NCI-H526 treated with DMSO at 0.1 percent for 48 hours (cell line): ENCODE data around the gene PPP2R2B.
"Not testable (repeated sequence)": the region's sequence is repeated elsewhere in the genome, so short reads cannot be mapped to it uniquely, and the experiment has no call there.

Experiments
- DNase-seq: peaks from one replicate; lab custom pipeline; 2025; lab: John Stamatoyannopoulos, UW

The PPP2R2B gene

DNA sequence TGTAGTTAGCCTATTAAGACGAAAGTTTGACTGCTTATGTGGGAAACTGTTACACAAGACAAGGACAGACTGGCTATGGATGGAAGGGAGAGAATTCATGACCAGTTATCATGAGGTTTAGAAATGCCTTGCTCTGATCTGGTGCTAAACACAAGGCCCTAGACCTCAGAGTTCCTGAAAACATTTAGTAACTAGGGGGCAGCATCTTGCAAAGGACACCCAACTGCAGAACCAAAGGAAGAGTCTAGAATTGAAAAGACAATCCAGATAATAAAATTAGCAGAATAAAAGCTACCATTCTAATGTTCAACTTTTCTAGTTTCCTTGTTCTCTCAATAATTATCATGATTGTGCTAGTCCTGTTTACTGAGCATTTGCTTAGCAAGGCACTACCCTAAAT, 232.1 kb downstream of the PPP2R2B start:
- no peak for DNase-seq

DNA sequence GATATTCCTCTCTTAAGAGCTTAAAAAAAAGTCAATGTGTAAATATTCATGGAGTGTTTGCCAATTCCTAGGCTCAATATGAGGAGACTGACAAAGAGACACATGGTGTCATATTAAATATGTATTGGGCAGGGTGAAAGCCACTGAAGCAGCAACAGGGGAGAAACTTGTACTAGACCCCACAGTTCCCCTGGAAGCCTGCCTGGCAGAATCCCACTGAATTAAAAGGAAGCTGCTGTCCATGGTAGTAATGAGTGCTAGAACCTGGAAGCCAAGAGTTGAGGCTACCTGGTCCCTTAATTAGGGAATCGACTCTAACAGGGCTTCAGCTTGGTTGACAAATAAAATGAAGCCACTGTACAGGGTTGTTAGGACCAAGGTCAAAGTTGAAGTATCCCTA, 233.2 kb downstream of the PPP2R2B start:
- no peak for DNase-seq

DNA sequence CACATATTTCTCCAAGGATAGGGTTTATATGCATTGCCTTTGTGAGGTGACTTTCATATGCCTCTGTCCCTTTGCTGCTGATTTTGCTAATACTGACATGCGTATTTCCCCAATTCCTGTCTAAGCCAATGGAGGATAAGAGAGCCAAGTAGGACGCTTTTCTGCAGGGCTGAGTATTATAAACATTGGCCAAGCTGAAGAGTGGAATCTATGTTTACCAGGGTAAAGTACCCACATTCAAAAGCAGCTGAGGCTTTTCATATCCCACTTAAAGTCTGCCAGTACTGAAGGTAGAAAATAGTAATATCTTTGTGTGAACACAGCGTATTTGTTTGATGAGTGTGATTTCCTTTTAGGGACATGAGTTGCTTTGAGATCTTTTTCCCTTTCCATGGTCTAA, 233.7 kb downstream of the PPP2R2B start:
- DNase-seq, result no peak

DNA sequence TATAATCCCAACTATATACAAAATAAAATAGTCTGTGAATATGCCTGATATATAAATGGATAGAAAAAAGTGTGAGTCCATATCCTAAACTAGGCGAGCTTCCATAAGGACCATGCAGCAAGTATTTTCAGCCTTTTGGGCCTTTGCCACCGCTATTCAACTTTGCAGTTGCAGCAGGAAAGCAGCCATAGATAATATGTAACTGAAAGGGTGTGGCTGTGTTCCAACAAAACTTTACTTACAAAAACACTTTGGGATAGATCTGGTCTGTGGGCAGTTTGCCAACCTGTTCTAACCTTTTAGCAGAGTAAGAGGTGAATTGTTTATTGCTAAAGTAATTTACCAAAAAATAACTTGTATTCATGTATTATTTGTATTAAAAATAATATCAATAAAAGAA, 234.8 kb downstream of the PPP2R2B start:
- DNase-seq, result no peak

DNA sequence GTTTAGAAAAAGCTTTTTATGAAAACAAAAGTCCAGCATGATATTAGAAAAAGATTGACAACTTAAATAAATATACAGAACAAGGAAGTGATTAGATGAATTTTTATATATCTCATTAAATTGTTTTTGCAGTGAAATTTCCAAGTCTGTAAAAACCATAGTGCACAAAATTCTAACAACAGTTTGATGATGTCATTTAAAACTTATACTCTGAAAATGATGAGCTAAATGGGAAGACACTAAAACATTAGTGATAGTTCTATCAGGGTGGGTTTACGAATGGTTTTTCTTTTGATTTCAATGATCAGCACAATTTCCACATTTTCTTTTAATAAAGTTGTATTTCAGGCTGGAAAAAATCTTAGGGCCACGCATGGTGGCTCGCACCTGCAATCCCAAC, 236.1 kb downstream of the PPP2R2B start:
- no peak for DNase-seq

DNA sequence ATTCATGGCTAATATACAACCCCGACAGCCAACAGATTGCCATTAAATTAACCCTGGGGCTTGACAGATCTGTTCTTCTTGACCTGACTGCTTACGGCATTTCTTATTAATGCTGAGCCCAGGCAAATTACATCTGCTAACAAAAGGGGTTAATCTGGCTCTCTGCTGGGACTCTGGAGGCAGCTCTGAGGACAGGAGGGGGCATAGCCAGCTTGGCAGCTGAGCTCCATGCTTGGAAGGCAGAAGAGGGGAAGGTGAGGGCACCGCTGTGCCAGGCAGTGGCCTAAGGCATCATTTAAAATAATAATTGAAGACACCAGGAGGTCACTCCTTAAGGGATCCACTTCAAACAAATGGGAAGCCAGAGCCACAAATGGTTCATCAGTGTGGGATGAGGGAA, 236.6 kb downstream of the PPP2R2B start:
- no peak for DNase-seq

DNA sequence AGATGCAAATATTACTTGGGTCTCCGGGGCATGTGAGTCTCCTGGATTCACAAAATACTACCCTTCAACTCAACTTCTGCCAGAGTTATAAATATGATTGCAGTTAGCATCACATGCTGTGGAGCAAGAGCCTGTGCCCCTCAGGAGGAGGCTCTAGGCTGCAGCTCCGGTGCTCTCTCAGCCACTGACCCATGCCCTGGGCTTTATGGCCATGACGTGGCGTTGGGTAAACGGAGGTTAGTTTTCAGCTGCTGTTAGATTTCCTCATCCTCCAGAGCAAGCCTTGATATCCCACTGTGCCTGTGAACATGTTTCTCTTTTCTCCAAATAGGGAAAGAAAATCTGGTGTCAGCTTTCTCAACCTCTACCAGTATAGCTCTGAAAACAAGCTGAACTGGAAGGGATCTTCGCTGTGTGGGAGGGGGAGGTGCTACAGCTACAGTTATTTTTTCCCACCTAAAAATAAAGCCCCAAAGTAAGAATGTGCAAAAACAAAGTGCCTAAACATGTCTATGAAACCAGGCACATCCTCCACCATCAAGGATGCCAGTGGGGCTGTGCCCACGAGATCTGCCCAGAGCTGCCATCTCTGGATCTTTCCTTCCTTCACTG, 238.2 kb downstream of the PPP2R2B start:
- DNase-seq, result no peak

DNA sequence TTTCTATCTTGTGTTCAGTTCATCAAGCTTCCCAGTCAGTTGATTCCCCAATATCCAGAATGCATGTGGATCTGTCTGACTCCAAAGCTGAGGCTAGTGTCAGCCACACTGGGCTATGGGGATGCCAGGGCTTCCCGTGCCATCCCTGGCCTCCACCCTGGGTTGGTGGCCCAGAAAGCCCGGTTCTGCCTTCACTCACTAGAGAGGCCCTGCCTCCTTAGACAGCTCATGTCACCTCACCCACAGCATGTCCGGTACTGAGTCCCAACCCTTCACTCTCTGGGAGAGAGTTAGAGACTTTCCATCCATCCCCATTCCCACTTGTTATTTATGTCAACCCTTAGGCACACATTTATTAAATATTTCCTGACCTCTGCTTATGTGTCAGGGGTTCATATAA, 243.1 kb downstream of the PPP2R2B start:
- no peak for DNase-seq

DNA sequence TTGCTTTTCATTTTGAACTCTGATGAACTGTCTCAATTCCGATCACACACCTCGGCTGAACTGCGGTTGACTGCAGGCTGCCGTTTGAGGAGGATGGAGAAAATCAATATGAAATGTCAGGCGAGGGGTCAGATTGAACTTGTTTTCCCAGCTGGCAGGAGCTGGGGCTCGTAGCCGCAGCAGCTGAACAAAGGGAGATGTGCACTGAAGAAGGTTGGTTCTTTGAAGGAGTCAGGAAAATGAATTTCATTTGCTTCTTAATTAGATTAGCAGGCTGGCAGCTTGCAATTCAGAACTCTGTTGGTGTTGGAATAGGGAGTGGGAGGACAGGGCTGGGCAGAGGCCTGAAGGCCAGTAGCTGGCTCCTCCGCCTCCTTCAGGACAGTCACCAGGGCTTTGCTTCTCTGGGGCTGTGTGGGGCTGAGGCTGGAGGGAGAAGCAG, 245.2 kb downstream of the PPP2R2B start:
- no peak for DNase-seq

DNA sequence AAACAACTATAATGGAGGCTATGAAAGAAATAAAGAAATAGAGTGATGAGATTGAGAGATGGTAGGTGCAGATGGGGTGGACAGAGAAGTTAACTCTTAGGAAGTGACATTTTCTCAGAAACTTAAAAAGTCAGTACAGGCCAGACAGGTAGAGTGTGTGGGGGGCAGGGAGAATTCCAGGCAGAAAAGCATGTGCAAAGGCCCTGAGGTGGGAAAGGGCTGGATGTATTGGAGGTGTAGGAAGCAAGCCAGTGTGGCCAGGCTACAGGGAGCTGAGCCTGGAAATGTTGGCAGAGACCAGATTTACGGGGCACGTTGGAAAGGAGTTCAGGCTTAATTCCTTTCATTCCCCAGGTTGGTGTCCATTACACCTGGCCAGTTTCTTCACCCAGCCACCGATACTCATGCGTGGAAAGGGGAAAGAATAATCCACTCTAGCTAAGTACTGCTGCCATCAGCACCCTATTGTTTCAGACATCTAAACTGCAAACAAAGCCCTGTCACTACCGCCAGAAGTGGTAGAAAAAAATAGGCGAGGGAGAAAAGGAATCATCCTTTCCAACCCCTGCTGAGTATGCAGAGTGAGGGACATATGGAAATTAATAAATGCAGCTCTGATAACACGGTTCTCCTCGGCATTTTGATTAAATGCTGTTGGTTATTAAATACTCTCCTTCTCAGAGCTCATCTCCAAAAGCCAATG, 245.8 kb downstream of the PPP2R2B start:
- no peak for DNase-seq

DNA sequence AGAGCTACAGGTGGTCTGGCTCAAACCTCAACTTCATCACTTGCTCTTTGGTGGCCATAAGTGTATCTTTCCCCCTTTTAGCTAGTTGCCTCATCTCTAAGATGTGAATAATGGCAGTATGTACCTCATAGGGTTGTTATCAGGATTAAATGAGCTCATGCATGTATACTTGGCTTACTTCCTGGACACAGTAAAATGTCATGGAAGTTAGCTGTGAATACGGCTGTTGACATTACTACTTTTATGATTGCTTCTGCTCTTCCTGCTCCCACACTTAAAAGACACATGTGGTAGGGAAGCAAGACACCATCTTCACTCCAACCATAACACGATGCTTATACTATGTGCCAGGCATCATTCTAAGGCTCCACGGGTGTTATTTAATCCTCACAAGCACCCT, 248.1 kb downstream of the PPP2R2B start:
- DNase-seq, result no peak

DNA sequence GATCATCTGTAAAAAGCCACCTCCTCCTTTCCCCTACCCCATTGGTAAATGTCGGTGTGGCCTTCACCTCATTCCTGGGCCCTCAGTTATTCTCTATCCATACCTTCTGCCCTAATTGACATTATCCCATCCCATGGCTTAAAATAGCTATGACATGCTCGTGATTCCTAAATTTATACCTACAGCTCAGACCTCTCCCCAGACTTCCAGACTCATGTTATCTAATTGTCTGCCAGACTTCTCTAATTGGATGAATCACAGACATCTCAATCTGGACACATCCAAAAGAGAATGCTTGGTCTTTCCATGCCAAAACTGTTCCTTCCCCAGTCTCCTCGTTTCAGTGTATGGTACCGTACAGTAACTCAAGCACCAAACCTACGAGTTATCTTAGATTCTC, 249.6 kb downstream of the PPP2R2B start:
- DNase-seq, result no peak

DNA sequence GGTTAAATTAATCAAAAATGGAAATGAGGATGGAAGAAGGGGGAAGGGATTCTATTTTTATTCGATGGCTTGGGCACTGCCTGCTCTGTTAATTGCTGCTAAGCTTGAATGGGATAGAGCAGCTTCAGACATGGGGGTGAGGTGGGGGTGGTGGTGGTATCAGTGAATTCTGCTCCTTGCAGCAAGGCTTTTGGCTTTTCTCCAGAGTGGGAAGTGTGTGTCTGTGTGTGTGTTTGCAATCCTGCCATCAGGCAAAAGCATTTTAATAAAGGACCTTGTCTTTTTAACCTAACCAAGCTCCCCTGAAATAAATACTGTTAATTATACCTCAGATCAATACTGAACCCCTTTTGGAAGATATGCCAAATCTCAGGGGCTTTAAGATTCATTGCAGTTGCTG, 251.6 kb downstream of the PPP2R2B start:
- no peak for DNase-seq

DNA sequence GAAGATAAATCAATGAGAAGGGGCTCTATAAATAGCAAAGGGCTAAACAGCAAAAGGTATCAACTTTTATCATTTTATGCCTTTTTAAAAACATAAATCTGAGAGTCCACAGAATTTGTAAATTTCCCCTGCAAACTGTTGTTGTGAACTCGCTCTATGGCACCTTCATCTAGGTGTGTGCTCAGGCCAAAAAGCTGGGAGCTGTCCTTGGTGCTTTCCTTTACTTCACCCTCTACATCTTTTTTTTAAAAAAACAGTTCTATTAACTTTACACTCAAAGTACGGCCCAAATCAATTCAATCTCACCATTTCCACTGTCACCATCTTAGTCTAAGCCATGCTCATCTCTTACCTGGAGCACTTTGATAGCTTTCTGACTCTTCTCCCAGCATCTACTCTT, 254.4 kb downstream of the PPP2R2B start:
- no peak for DNase-seq

DNA sequence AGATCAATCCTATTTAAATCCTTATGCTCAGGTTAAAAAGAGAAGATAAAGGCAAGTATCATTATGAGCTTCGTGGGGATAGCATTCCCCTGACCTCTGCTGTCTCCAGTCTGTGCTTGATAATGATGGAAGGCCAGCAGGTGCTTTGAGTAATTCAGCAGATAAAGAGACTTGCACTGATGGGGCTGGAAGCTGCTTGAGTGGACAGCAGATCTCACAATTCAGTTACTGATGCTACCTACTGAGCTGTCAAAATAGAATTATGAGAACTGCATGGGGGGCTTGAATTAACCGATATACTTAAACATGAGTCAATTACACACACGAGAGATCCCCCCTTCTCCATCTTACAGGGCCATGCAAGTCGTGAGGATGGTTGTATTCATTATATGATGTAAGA, 254.9 kb downstream of the PPP2R2B start:
- DNase-seq, result no peak

DNA sequence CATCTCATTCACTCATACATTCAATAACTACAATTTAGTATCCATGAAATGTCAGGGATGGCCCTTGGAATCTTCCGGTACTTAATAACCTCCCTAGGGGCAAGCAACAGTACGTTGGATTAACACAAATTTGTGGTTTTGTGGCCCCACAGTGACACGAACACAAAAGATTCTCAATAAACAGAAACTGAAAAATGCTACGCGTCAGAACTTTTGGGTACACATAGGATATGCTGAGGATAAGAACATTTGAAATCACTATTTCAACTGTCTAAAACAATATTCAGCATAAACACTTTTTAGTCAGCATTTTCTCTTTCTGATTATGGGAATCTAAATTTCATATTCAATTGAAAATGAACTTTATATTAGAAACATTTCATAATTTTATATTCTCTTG, 255.5 kb downstream of the PPP2R2B start:
- DNase-seq, result no peak

DNA sequence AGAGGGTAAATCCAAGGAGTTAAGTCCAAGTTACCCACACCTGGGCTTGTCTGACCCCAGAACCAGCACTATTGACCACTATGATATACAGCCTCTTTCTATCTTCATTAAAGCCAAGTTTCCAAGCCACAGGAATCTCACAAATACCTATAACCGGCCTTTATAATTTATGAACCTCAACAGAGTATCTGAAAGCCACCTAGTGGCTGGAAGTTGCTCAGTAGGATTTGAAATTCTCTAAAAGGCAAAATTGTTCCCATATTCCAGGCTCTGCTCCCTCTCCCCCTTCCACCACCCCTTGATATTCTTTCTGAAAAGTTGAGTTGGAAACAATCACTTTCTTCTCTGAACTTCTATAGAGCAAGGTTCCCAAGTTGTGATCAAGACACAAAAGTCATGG, 256.2 kb downstream of the PPP2R2B start:
- DNase-seq, result no peak

DNA sequence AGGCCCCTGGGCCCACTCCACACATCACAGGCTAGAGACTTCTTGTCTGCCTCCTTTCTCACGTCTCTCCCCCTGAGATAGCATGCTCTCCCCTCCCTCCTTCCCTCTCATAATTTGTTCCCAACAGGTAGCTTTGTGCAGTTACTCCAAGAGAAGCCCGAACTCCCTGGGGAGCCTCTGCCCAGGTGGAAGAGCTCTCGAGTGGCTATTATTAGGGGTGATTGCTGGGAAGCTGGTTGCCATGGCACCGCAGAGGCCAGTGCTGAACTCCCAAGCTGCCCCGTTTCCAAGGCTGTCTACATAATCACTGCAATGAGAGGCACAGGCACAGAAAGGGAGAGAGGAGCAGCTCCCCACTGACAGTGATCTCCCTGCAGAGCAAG, 257.9 kb downstream of the PPP2R2B start:
- no peak for DNase-seq

DNA sequence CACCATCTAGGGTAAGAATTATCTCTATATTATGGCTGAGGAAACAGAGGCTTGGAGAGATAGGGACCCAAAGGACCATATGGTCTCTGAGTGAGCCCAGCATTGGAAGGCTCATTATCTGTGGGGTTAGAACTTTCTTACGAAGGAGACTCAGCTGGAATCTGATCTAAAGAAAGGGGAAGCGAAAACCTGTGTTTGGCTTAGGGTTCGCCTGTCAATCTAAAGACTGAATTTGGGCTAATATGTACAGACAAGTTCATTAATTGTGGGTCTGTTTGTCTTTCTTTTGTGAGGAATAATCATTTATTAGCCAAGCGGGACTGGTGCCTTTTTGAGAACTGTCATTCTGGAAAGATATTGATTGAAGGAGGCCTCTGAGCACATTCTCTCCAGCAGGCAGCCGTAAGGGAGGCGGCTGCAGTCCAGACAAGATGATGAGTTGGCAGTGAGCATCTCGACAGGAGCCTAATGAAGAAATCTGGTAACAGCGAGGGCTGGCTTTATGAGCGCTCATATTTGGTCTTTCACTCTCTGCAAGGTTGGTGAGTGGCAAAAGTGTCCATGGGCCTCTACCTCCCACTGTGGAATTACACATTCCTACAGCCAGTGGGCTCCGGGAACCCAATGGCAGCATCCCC, 258.4 kb downstream of the PPP2R2B start:
- DNase-seq, result no peak

DNA sequence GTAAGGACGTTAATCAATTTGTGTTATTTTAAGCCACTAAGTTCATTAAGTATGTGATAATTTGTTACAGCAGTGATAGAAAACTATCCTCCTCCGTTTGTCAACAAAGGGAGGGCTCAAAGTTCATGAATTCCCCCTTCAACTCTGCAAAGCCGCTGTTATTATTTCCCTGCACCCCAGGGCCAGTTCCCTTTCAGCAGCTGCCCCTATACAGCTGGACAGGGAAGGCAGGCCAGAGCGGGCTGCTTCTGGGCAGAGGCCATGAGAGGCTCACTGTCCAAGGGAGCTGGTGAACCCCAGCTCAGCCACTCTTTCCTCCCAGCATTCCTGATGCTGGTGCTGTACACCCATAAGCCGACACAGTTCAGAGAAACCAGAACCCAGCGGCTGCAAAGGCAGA, 260.1 kb downstream of the PPP2R2B start:
- no peak for DNase-seq

DNA sequence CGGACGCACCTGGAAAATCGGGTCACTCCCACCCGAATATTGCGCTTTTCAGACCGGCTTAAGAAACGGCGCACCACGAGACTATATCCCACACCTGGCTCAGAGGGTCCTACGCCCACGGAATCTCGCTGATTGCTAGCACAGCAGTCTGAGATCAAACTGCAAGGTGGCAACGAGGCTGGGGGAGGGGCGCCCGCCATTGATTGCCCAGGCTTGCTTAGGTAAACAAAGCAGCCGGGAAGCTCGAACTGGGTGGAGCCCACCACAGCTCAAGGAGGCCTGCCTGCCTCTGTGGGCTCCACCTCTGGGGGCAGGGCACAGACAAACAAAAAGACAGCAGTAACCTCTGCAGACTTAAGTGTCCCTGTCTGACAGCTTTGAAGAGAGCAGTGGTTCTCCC, 268.8 kb downstream of the PPP2R2B start:
- DNase-seq, result not testable (repeated sequence)

DNA sequence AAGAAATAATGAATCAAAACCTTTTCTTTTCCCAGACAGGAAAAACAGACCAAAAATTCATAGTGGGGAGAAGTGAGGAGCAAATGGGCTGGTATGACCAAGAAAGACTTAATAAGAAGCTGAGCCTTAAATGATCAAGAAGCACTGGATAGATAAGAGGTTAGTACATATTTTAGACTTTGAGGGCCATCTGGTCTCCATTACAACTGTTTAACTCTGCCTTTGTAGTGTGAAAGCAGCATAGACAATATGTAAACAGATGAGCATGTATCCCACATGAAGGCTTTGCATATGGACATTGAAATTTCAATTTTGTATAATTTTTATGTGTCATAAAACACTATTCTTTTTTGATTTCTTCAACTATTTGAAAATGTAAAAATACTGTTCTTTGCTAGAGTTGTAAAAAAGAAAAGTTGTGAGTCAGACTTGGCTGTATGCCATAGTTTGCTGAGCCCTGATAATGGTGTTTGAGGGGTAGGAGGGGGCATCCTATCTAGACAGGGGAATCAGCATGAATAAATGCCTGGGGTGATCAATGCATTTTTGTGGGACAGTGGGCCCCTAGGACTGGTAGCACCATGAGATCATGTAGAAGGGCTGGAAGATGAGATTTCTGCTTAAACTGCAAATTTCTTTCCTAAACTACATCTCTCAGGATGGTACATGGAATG, 270.8 kb downstream of the PPP2R2B start:
- no peak for DNase-seq

DNA sequence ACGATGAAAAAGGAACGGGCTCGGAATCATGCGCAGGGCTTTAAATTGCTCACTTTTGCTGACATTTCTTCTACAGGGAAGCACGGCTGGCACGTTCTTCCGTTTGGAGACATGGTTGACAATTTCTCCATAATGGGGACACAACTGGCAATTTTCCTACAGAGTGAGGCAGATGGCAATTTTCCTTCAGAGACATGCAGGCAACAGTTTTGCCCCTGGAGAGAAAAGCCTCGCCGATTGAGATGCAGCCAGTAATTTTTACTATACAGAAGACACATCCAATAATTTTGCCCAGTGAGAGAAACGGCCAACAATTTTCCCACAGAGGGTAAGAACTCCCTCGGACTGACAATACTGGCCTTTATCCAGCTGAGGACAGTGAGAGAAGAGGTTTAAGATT, 271.7 kb downstream of the PPP2R2B start:
- DNase-seq, result no peak
